Measurements from ENCODE around the gene SSTR5.

- TF ChIP-seq POLR2A (IDR thresholded peaks at IDR 0.05; ENCODE audit: low read depth, low read length): no peak
- TF ChIP-seq POLR2AphosphoS5 (IDR thresholded peaks at IDR 0.05; ENCODE audit: low read depth, low read length): no peak
- no peak for TF ChIP-seq TAF1 (IDR thresholded peaks at IDR 0.05; ENCODE audit: borderline replicate concordance, low read depth, low read length)
Observed at GRCh38 chr16:1040346-1040745, 32.2 kb upstream of the SSTR5 start.
